ENCODE measurements around the gene PPP6R1.

The PPP6R1 gene

DNA sequence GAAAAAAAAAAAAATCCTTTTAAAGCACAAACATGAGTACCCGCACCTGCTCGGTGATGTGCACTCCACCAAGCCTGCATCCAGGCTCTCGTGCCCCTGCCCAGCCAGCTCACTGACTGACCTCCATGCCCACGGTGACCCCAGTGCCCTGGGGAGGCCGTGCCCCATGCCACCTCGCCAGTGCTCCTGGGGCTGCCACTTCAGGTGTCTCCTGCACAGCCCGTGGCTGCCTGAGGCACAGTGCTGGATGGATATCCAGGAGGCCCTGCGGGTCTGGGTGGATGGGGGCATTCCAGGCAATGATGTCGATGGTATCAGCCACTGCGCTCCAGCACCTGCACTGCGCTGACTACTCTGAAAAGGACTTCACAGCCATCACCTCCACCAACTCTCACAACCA lies 9.0 kb downstream of the PPP6R1 start:
- in situ Hi-C loops (cut with HindIII; ENCODE audit: low pct_ligation_motif_present, low pct_unique_long_range_greater_than_20kb, low sequenced_read_pairs), result no loop called here

GRCh38 chr19:55248704-55249103 lies 10.1 kb downstream of the PPP6R1 start:
- no peak for DNase-seq
- in situ Hi-C loops (cut with HindIII; ENCODE audit: low pct_ligation_motif_present, low pct_unique_long_range_greater_than_20kb, low sequenced_read_pairs), result no loop called here

More for the DNA sequence above, 9.0 kb downstream of the PPP6R1 start:
- DNase-seq, result no peak

GRCh38 chr19:55248166-55248675 lies 10.6 kb downstream of the PPP6R1 start:
- in situ Hi-C loops (cut with HindIII; ENCODE audit: low pct_ligation_motif_present, low pct_unique_long_range_greater_than_20kb, low sequenced_read_pairs), result no loop called here
- DNase-seq, result no peak

DNA sequence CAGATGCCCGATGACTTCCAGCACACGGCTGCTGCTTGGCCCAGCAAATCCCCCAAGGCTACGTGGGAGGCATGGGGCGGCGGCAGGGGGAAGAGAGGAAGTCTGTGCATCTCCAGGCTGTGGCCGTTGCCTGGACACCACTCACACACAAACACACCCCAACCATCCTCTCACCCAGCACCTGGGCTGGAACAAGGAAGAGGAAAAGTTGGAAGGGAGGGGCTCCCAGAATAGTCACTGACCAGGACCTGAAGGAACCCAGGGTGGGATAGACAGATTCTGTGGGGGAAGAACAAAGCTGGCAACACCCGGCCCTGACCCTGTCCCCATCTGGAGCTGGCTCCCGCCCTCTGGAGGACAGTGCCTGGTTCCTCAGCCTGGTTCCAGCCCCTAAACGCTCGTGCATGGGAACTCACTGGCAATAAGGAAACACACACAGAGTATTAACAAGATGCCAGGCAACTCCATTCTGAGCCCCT lies 11.2 kb downstream of the PPP6R1 start:
- in situ Hi-C loops (cut with HindIII; ENCODE audit: low pct_ligation_motif_present, low pct_unique_long_range_greater_than_20kb, low sequenced_read_pairs), result no loop called here
- no peak for DNase-seq

DNA sequence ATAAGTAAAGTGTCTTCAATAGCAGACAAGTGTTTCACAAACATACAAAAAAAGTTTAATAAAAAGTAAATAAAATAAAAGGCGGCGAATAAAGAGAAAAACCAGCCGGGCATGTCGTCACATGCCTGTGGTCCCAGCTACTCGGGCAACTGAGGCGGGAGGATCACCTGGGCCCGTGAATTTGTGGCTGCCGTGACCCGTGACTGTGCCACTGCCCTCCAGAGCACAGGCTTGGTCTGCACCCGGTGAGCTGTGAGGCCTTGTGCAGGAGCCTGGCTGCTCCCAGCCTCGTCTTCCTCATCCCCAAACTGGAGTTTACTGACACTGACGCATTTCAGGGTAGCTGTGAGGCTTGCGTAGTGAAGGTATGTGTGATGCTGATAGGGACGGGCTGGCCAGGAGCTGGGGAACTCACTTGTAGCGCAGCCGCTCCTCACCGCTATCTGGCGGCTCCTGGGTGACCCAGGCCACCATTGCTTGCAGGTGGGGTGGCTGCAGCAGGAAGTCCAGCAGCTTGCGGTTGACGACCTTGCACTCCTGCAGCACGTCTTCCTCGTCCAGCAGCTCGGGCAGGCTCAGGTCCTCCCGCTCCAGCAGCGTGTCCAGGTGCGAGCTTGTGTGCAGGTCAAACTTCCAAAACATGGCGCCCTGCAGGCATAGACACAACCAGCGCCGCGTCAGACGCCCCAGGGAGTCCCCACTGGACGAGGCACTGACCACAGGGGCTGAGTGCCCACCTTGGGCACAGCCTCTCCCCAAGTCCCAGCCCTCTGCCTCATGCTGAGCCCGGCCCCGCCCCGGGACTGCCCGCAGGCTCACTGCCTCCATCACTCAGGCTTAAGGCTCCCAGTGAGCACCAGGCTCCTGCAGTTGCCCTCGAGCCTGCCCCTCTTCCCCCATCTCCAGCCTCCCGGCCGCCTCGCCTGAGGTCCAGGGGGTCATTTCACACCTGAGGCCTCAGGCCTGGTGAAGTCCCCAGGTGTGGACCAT lies 12.1 kb downstream of the PPP6R1 start:
- in situ Hi-C loops (cut with HindIII; ENCODE audit: low pct_ligation_motif_present, low pct_unique_long_range_greater_than_20kb, low sequenced_read_pairs), result no loop called here
- no peak for DNase-seq

DNA sequence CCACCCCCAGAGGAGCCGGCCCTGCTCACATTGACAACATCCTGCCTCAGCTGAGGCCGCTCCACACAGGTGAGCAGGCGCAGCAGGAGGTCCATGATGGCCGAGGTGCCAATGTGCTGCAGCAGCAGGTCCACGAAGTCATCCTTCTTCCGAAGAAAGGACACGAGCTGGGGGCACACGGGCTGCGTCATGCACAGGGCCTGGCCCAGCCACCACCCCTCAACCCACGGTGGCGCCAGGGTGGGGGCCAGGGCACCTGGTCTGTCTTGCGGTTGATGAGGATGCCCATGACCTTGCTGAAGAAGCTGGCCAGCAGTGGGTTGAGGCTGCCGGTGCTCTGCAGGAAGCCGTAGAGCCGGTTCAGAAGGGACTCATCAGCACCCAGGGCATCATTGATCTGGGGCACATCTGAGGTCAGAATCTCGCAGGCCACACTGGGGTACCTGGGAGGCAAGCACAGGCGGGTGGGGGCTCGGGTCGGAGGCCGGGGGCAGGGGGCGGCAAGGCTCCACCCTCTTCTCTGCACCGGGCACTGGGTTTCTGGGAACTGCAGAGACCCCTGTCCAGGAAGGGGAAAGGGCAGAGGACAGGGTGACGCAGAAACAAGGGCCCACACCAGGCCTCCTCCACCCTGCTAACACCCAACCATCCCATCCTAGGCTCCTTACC lies 13.4 kb downstream of the PPP6R1 start:
- in situ Hi-C loops (cut with HindIII; ENCODE audit: low pct_ligation_motif_present, low pct_unique_long_range_greater_than_20kb, low sequenced_read_pairs), result no loop called here
- DNase-seq, result no peak

GRCh38 chr19:55244004-55244680 lies 14.7 kb downstream of the PPP6R1 start:
- no peak for DNase-seq
- in situ Hi-C loops (cut with HindIII; ENCODE audit: low pct_ligation_motif_present, low pct_unique_long_range_greater_than_20kb, low sequenced_read_pairs), result no loop called here

DNA sequence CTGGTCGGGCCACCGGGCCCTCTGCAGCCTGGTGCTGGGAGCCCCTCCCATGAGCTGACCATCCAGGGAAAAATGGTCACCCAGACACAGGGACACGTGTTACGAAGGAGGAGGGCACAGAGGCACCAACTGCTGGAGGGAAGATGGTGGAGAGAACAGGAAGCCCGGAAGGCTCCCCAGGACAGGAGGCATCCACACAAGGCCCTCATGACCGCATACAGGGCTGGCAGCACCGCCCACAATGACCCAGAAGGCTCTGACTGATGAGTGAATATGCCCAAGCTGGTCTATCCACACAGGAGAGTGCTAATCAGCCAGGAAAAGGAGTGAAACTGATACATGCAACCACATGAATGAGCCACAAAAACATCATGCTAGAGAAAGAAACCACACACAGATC lies 16.3 kb downstream of the PPP6R1 start:
- in situ Hi-C loops (cut with HindIII; ENCODE audit: low pct_ligation_motif_present, low pct_unique_long_range_greater_than_20kb, low sequenced_read_pairs), result no loop called here
- no peak for DNase-seq

DNA sequence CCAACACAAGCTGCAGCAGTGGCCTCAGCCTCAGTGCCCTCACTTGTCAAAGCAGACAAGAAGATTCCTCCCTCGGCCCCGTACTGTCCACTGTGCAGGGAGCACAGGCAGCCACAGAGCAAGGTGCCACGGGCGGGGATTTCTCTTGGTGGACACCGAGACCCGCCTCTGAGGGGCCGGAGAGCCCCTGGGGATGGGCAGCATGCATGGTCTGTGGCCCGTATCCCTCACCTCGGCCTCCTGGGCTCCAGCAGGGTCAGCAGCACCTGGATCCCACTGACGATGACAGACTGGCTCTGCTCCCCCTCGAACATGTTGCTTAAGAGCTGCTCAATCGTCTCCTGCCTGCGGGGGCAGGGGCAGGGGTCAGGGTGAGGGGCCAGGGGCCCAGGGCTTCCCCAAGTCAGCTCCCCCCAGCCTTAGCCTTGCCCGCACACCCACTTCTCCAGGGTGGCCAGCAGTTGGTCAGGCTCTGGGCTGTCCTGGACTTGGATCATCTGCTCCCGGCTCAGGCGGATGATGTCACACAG lies 16.8 kb downstream of the PPP6R1 start:
- DNase-seq, result no peak
- in situ Hi-C loops (cut with HindIII; ENCODE audit: low pct_ligation_motif_present, low pct_unique_long_range_greater_than_20kb, low sequenced_read_pairs), result no loop called here

DNA sequence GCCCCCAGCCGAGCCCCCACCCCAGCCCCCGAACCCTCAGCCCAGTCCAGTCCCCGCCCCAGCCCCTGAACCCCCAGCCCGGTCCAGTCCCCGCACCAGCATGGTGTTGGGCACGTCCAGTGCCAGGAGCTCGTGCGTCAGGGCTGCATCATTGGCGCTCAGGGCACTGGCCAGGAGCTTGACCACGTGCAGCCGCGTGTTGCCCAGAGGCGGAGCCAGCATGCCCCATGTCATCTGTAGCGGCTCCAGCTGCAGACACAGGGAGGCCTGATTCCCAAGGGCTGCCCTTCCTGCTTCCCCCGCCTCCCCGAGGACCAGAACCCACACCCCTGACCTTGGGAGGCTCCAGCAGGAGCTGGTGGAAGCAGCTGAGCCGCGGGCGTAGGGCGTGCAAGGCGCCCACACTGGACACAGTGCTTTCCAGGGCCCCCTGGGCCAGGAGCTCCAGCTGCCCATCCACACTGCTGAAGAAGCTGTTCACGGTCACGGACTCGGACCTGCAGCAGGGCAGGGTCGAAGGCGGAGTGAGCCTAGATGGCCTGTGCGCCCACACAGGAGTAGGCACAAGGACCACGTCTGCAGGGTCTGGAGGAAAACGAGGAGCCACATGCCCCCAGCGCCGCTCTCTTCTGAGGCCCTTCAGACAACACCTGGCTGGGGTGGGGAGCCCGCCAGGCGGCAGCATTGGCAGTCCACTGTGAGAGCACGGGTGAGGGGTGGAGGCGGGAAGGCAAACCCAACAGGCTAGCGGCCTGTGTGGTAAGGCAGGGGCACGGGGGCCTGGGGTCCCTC lies 17.5 kb downstream of the PPP6R1 start:
- DNase-seq, result no peak
- in situ Hi-C loops (cut with HindIII; ENCODE audit: low pct_ligation_motif_present, low pct_unique_long_range_greater_than_20kb, low sequenced_read_pairs), result no loop called here

DNA sequence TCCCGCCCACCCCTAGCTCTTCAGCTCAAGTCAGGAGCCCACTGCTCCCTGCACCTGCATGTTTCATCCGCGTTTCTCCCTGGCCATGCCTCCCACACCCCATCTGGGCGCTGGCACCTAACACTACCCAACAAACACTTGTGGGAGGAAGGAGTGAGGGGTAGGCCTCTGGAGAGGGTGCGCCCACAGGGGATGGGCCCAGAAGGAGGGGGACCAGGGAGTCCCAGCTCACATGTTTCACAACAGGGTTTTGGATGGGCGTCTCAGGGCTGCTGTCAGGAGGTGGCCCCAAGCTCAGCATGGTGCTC lies 18.1 kb downstream of the PPP6R1 start:
- in situ Hi-C loops (cut with HindIII; ENCODE audit: low pct_ligation_motif_present, low pct_unique_long_range_greater_than_20kb, low sequenced_read_pairs), result no loop called here
- DNase-seq, result no peak

GRCh38 chr19:55239004-55239403 lies 19.8 kb downstream of the PPP6R1 start:
- DNase-seq, result no peak
- in situ Hi-C loops (cut with HindIII; ENCODE audit: low pct_ligation_motif_present, low pct_unique_long_range_greater_than_20kb, low sequenced_read_pairs), result no loop called here

DNA sequence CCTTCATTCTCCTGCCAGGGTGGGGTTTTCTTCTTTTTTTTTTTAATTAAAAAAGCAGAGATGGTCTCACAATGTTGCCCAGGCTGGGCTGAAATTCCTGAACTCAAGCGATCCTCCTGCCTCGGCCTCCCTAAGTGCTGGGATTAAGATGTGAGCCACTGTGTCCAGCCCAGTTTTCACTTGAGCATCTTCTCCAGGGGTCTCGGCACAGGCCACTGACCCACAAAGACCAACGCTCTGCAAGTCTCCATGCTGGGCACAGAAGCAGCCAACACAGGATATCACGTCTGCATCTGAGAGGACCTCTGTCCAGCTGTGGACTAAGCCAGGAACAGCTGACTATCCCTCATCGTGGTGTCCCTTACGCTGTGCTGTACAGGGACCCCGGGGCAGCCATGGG lies 20.8 kb downstream of the PPP6R1 start:
- DNase-seq, result no peak
- in situ Hi-C loops (cut with HindIII; ENCODE audit: low pct_ligation_motif_present, low pct_unique_long_range_greater_than_20kb, low sequenced_read_pairs), result no loop called here

- in situ Hi-C loops (cut with HindIII; ENCODE audit: low pct_ligation_motif_present, low pct_unique_long_range_greater_than_20kb, low sequenced_read_pairs), result no loop called here
- DNase-seq, result no peak
These were observed 25.8 kb downstream of the PPP6R1 start for GRCh38 chr19:55232986-55233385.

DNA sequence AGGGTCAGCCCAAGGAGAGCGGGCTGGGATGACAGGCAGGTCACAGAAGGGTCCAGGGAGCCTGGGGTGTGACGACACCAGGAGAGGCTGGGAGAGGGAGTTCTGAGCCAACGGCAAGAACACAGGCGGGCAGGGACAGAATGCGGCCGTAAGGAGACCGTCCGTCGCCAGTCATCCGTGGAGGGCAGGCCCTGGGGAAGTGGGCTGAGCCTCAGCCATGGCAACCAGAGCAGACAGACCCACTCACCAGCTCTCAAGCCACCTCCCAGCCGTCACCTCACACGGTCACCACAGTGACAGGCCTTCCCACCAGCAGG lies 26.6 kb downstream of the PPP6R1 start:
- no peak for DNase-seq
- in situ Hi-C loops (cut with HindIII; ENCODE audit: low pct_ligation_motif_present, low pct_unique_long_range_greater_than_20kb, low sequenced_read_pairs), result no loop called here

- DNase-seq, result no peak
- in situ Hi-C loops (cut with HindIII; ENCODE audit: low pct_ligation_motif_present, low pct_unique_long_range_greater_than_20kb, low sequenced_read_pairs), result no loop called here
These were observed 27.2 kb downstream of the PPP6R1 start for GRCh38 chr19:55231391-55232285.

- in situ Hi-C loops (cut with HindIII; ENCODE audit: low pct_ligation_motif_present, low pct_unique_long_range_greater_than_20kb, low sequenced_read_pairs), result no loop called here
- DNase-seq, result no peak
These were observed 28.0 kb downstream of the PPP6R1 start for GRCh38 chr19:55230780-55231179.
